K562 (cell line): Measurements from ENCODE around the gene IQCC. TPM values are rescaled to one million over a fixed set of nuclear protein-coding genes. Genes with fewer than 3 reads are reported as not detected.

Experiments
- ARHGAP35 ChIP-seq: fragments of 450-650 bp; IDR thresholded peaks from 2 replicates; pipeline ENCODE4 v1.6.1; 2018; ENCODE audit not compliant: partially characterized antibody
- ARNT ChIP-seq, 2 experiments: fragments of 450-650 bp; IDR thresholded peaks; 2 replicates each; pipeline ENCODE4 v1.6.1; 2016; ENCODE audit warnings: mild to moderate bottlenecking in 1 of 2
- ATF7 ChIP-seq: fragments of 450-650 bp; IDR thresholded peaks from 2 replicates; pipeline ENCODE4 v1.7.1; 2014; ENCODE audit warnings: mild to moderate bottlenecking, moderate library complexity
- CCNT2 ChIP-seq: IDR thresholded peaks from 2 replicates; pipeline ENCODE4 v1.6.1; 2011; ENCODE audit warnings: borderline replicate concordance, low read depth, mild to moderate bottlenecking, moderate library complexity, mixed read lengths, low read length; ENCODE audit not compliant: insufficient read length; ENCODE audit errors: extremely low read depth
- CEBPB ChIP-seq: fragments of 450-650 bp; IDR thresholded peaks from 2 replicates; pipeline ENCODE4 v1.6.1; 2016; ENCODE audit warnings: missing genetic modification characterization, missing compliant biosample characterization
- CTBP1 ChIP-seq: fragments of 450-650 bp; IDR thresholded peaks from 2 replicates; pipeline ENCODE4 v1.6.1; 2016; ENCODE audit warnings: borderline replicate concordance
- EP300 ChIP-seq: IDR thresholded peaks from 2 replicates; pipeline ENCODE4 v1.6.1; 2012; ENCODE audit warnings: low read length, improper control_type of control experiment
- JUN ChIP-seq, 2 experiments: sonication (generic) in 1 of 2; formaldehyde crosslinking in 1 of 2; IDR thresholded peaks; 2 replicates each; pipeline versions ENCODE4 v1.6.1 to v1.8.0; 2012 to 2022; ENCODE audit warnings: borderline replicate concordance in 2 of 2, mild to moderate bottlenecking in 2 of 2, improper control_type of control experiment in 1 of 2, low read depth in 1 of 2, low read length in 1 of 2, missing genetic modification reagents in 1 of 2
- RBM25 ChIP-seq: fragments of 200-400 bp; formaldehyde crosslinking; IDR thresholded peaks from 2 replicates; pipeline ENCODE4 v1.6.1; 2018; ENCODE audit warnings: low read length, low read depth, moderate library complexity; ENCODE audit not compliant: severe bottlenecking
- RUNX1 ChIP-seq: sonication (generic); IDR thresholded peaks from 2 replicates; pipeline ENCODE4 v1.6.1; 2016; ENCODE audit warnings: antibody characterized with exemption, low read depth
- SOX6 ChIP-seq: fragments of 450-650 bp; IDR thresholded peaks from 2 replicates; pipeline ENCODE4 v1.6.1; 2014; ENCODE audit warnings: mild to moderate bottlenecking
- SREBF1 ChIP-seq: fragments of 150-350 bp; IDR thresholded peaks from 2 replicates; pipeline ENCODE4 v1.6.1; 2014; ENCODE audit warnings: antibody characterized with exemption, low read depth, low read length, borderline replicate concordance
- TEAD2 ChIP-seq: fragments of 450-650 bp; IDR thresholded peaks from 2 replicates; pipeline ENCODE4 v1.6.1; 2016; ENCODE audit warnings: missing genetic modification characterization, control low read depth, missing compliant biosample characterization
- ZKSCAN1 ChIP-seq: fragments of 150-350 bp; IDR thresholded peaks from 2 replicates; pipeline ENCODE4 v1.6.1; 2016; ENCODE audit warnings: low read depth, low read length
- ZNF143 ChIP-seq: sonication (generic); formaldehyde crosslinking; IDR thresholded peaks from 2 replicates; pipeline ENCODE4 v1.9.0; 2022; ENCODE audit warnings: mild to moderate bottlenecking, missing genetic modification reagents
- polyA plus RNA-seq, 8 experiments: library from polyadenylated mRNA; depleted of rRNA in 4 of 8; stranded (reverse) in 5 of 8; unstranded in 3 of 8; fragments of >200 nt; fragmentation: Nextera tagmentation in 2 of 8; fragmentation: Illumina TruSeq in 1 of 8; extraction: Ambion mirVana in 2 of 8; extraction: Trizol in 1 of 8; gene quantifications; 2 replicates each; pipeline versions ENCODE4 v1.2.1 to v1.2.3, GENCODE V29; 2011 to 2014; ENCODE audit warnings: inconsistent platforms in 1 of 8, missing spikeins in 1 of 8
- total RNA-seq, 7 experiments: library from RNA; depleted of rRNA in 6 of 7; stranded (reverse); fragments of >200 nt in 6 of 7; fragmentation: Illumina TruSeq in 2 of 7; extraction: Trizol in 2 of 7; gene quantifications; 2 replicates each; pipeline versions ENCODE4 v1.2.1 to v1.2.3, GENCODE V29; 2011 to 2021; ENCODE audit warnings: low replicate concordance in 1 of 7
- TF ChIP-seq, protein P1 (sequence below): fragments of 450-650 bp; IDR thresholded peaks from 2 replicates; pipeline ENCODE4 v1.6.1; 2018; ENCODE audit not compliant: partially characterized antibody
- TF ChIP-seq, protein P2 (sequence below), 2 experiments: fragments of 250-450 bp in 1 of 2; fragments of 450-650 bp in 1 of 2; sonication (Bioruptor Pico) in 1 of 2; IDR thresholded peaks; 2 replicates each; pipeline versions ENCODE4 v1.6.1 to v1.8.0; 2016 to 2021; ENCODE audit warnings: mild to moderate bottlenecking in 2 of 2, moderate library complexity in 2 of 2, missing compliant biosample characterization in 1 of 2, missing genetic modification characterization in 1 of 2
- TF ChIP-seq, protein P3 (sequence below), 2 experiments: fragments of 150-350 bp in 1 of 2; IDR thresholded peaks; 2 replicates each; pipeline ENCODE4 v1.6.1; 2012 to 2016; ENCODE audit warnings: low read depth in 2 of 2, low read length in 2 of 2, mild to moderate bottlenecking in 1 of 2, moderate library complexity in 1 of 2

The IQCC gene
- total and polyA plus RNA-seq, 9 of the 15 experiments (the other 6 are each of a cell fraction or from before 2014, with no cell fraction given) = 8.1 to 16.5 (median 10.7) TPM

DNA sequence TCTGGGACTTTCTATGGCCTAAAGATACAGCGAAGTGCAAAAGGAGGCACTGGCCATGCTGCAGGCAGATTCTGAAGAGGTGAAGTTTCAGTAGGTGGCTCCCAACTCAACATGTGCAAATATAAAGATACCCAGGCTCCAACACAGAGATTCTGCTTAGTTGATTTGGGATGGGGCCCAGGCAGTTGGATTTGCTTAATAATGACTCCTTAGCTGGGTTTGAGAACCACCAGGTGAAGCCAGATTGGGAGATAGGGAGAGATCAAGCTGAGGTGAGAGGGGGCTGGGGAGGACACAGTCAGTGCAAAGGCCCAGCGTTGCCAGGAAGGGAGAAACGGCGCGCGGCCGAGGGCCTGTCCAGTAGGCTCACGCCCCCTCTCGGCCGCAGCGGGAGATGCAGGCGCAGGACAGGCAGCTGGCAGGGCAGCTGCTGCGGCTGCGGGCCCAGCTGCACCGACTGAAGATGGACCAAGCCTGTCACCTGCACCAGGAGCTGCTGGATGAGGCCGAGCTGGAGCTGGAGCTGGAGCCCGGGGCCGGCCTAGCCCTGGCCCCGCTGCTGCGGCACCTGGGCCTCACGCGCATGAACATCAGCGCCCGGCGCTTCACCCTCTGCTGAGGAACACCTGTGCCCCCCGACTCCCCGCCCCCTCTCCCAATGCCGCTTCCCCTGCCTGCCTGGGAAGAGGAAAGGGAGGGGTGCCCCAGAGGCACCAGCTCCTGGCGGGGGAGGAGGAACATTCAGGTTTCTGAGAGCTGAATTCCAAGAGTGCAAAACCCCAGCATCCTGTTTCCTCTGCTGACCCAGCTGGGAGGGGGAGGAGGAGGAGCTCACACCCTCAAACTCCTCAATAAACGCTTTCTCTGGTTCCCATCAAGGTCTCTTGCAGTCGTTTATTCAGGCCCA is 42.8 kb downstream of the IQCC start (continued):
- TF ChIP-seq, protein P1, sequence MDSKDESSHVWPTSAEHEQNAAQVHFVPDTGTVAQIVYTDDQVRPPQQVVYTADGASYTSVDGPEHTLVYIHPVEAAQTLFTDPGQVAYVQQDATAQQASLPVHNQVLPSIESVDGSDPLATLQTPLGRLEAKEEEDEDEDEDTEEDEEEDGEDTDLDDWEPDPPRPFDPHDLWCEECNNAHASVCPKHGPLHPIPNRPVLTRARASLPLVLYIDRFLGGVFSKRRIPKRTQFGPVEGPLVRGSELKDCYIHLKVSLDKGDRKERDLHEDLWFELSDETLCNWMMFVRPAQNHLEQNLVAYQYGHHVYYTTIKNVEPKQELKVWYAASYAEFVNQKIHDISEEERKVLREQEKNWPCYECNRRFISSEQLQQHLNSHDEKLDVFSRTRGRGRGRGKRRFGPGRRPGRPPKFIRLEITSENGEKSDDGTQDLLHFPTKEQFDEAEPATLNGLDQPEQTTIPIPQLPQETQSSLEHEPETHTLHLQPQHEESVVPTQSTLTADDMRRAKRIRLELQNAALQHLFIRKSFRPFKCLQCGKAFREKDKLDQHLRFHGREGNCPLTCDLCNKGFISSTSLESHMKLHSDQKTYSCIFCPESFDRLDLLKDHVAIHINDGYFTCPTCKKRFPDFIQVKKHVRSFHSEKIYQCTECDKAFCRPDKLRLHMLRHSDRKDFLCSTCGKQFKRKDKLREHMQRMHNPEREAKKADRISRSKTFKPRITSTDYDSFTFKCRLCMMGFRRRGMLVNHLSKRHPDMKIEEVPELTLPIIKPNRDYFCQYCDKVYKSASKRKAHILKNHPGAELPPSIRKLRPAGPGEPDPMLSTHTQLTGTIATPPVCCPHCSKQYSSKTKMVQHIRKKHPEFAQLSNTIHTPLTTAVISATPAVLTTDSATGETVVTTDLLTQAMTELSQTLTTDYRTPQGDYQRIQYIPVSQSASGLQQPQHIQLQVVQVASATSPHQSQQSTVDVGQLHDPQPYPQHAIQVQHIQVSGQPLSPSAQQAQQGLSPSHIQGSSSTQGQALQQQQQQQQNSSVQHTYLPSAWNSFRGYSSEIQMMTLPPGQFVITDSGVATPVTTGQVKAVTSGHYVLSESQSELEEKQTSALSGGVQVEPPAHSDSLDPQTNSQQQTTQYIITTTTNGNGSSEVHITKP = peak; percentile 16
- TF ChIP-seq CCNT2 = peak; percentile 66
- no peak for TF ChIP-seq CEBPB (tag)
- TF ChIP-seq ATF7 = peak; percentile 59; the same call in 1 of the 2 replicates
- peak; percentile 83; the same call in 1 of the 2 replicates for TF ChIP-seq CTBP1
- 0 out of 4 replicates have a peak, but pooled peaks of 1 of the 2 experiments have one; percentile 54 for TF ChIP-seq ARNT (IDR thresholded peaks at IDR 0.05)
- TF ChIP-seq, protein P2, sequence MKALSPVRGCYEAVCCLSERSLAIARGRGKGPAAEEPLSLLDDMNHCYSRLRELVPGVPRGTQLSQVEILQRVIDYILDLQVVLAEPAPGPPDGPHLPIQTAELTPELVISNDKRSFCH (CRISPR knock-in tag; IDR thresholded peaks at IDR 0.05) = no peak
- TF ChIP-seq, protein P2 (tag; IDR thresholded peaks at IDR 0.05) = peak; percentile 63; the same call in 1 of the 2 replicates
- peak; percentile 31; the same call in 1 of the 2 replicates for TF ChIP-seq EP300
- TF ChIP-seq ARHGAP35 = no peak
- 0 out of 2 replicates have a peak, but pooled peaks have one; percentile 67 for TF ChIP-seq ZKSCAN1
- TF ChIP-seq RBM25 = peak; percentile 82
- no peak for TF ChIP-seq TEAD2
- TF ChIP-seq JUN (IDR thresholded peaks at IDR 0.05; ENCODE audit: borderline replicate concordance, low read depth, low read length) = peak; percentile 46; the same call in 1 of the 2 replicates
- TF ChIP-seq JUN (CRISPR knock-in tag; IDR thresholded peaks at IDR 0.05; ENCODE audit: borderline replicate concordance) = no peak
- peak; percentile 53; the same call in 1 of the 2 replicates for TF ChIP-seq RUNX1
- TF ChIP-seq, protein P3, sequence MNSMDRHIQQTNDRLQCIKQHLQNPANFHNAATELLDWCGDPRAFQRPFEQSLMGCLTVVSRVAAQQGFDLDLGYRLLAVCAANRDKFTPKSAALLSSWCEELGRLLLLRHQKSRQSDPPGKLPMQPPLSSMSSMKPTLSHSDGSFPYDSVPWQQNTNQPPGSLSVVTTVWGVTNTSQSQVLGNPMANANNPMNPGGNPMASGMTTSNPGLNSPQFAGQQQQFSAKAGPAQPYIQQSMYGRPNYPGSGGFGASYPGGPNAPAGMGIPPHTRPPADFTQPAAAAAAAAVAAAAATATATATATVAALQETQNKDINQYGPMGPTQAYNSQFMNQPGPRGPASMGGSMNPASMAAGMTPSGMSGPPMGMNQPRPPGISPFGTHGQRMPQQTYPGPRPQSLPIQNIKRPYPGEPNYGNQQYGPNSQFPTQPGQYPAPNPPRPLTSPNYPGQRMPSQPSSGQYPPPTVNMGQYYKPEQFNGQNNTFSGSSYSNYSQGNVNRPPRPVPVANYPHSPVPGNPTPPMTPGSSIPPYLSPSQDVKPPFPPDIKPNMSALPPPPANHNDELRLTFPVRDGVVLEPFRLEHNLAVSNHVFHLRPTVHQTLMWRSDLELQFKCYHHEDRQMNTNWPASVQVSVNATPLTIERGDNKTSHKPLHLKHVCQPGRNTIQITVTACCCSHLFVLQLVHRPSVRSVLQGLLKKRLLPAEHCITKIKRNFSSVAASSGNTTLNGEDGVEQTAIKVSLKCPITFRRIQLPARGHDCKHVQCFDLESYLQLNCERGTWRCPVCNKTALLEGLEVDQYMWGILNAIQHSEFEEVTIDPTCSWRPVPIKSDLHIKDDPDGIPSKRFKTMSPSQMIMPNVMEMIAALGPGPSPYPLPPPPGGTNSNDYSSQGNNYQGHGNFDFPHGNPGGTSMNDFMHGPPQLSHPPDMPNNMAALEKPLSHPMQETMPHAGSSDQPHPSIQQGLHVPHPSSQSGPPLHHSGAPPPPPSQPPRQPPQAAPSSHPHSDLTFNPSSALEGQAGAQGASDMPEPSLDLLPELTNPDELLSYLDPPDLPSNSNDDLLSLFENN (IDR thresholded peaks at IDR 0.05; ENCODE audit: low read depth in 2 of 2, low read length in 2 of 2) = peak in 1 of 2 experiments; percentile 44; a peak in 1 of 4 replicates
- TF ChIP-seq SREBF1 = no peak
- TF ChIP-seq ZNF143 (CRISPR knock-in tag) = no peak
- 0 out of 2 replicates have a peak, but pooled peaks have one; percentile 31 for TF ChIP-seq SOX6
